Measurements from ENCODE around the gene TMEM33.
A peak's percentile ranks its signal among the peaks of the same experiment; 100 is the strongest.
"Not testable (repeated sequence)": the region's sequence is repeated elsewhere in the genome, so short reads cannot be mapped to it uniquely, and the experiment has no call there.

TMEM33 gene

GRCh38 chr4:41934901-41935651, at the start of gene TMEM33:
TSS of gene TMEM33 (plus strand) at chr4:41935429. CDS start at chr4:41935485, 56 bp downstream.
- peak within 1 kb of the TSS; percentile 86 for H3K4me3 ChIP-seq (ENCODE audit: low read depth, low read length)

GRCh38 chr4:41885456-41885855, 49.8 kb upstream of the TMEM33 start:
- no peak overlapping the region for H3K4me3 ChIP-seq (ENCODE audit: low read depth, low read length)

- H3K4me3 ChIP-seq (ENCODE audit: low read depth, low read length) = no peak overlapping the region
Measured at GRCh38 chr4:41887277-41887676, 48.0 kb upstream of the TMEM33 start.

GRCh38 chr4:41887821-41888686, 47.2 kb upstream of the TMEM33 start:
- H3K4me3 ChIP-seq (ENCODE audit: low read depth, low read length) = no peak overlapping the region

GRCh38 chr4:41888687-41889074, 46.5 kb upstream of the TMEM33 start:
- H3K4me3 ChIP-seq (ENCODE audit: low read depth, low read length) = no peak overlapping the region

- no peak overlapping the region for H3K4me3 ChIP-seq (ENCODE audit: low read depth, low read length)
Measured at GRCh38 chr4:41889317-41889716, 45.9 kb upstream of the TMEM33 start.

GRCh38 chr4:41890085-41890484, 45.1 kb upstream of the TMEM33 start:
- no peak overlapping the region for H3K4me3 ChIP-seq (ENCODE audit: low read depth, low read length)

GRCh38 chr4:41896648-41897047, 38.6 kb upstream of the TMEM33 start:
- H3K4me3 ChIP-seq (ENCODE audit: low read depth, low read length) = no peak overlapping the region

GRCh38 chr4:41897698-41898097, 37.5 kb upstream of the TMEM33 start:
- no peak overlapping the region for H3K4me3 ChIP-seq (ENCODE audit: low read depth, low read length)

- not testable (repeated sequence) for H3K4me3 ChIP-seq (ENCODE audit: low read depth, low read length)
Measured at GRCh38 chr4:41909136-41909535, 26.1 kb upstream of the TMEM33 start.

GRCh38 chr4:41912546-41912945, 22.7 kb upstream of the TMEM33 start:
- no peak overlapping the region for H3K4me3 ChIP-seq (ENCODE audit: low read depth, low read length)

- no peak overlapping the region for H3K4me3 ChIP-seq (ENCODE audit: low read depth, low read length)
Measured at GRCh38 chr4:41913509-41913908, 21.7 kb upstream of the TMEM33 start.

- H3K4me3 ChIP-seq (ENCODE audit: low read depth, low read length) = no peak overlapping the region
Measured at GRCh38 chr4:41918278-41918677, 17.0 kb upstream of the TMEM33 start.

- not testable (repeated sequence) for H3K4me3 ChIP-seq (ENCODE audit: low read depth, low read length)
Measured at GRCh38 chr4:41920416-41920815, 14.8 kb upstream of the TMEM33 start.

GRCh38 chr4:41921476-41921875, 13.8 kb upstream of the TMEM33 start:
- no peak overlapping the region for H3K4me3 ChIP-seq (ENCODE audit: low read depth, low read length)

GRCh38 chr4:41927796-41928499, 7.3 kb upstream of the TMEM33 start:
- H3K4me3 ChIP-seq (ENCODE audit: low read depth, low read length) = no peak overlapping the region

- no peak overlapping the region for H3K4me3 ChIP-seq (ENCODE audit: low read depth, low read length)
Measured at GRCh38 chr4:41930139-41930831, 4.9 kb upstream of the TMEM33 start.

GRCh38 chr4:41932988-41933387, 2.2 kb upstream of the TMEM33 start:
- no peak overlapping the region for H3K4me3 ChIP-seq (ENCODE audit: low read depth, low read length)

GRCh38 chr4:41933997-41934503, 1.2 kb upstream of the TMEM33 start:
- no peak overlapping the region for H3K4me3 ChIP-seq (ENCODE audit: low read depth, low read length)

- no peak overlapping the region for H3K4me3 ChIP-seq (ENCODE audit: low read depth, low read length)
Measured at GRCh38 chr4:41934514-41934900, 722 bp upstream of the TMEM33 start.

GRCh38 chr4:41935652-41936021, 408 bp downstream of the TMEM33 start:
- peak overlapping the region; percentile 86 for H3K4me3 ChIP-seq (ENCODE audit: low read depth, low read length)

Data from iPS-11a (cell line).